A673 (cell line): ENCODE data around the gene USP48.

Experiments
- CTCF ChIP-seq: fragments of 300-800, 200-600 bp; sonication (generic); conservative IDR thresholded peaks from 2 replicates; pipeline ENCODE4 v1.5.1; 2017; ENCODE audit warnings: low read depth, mild to moderate bottlenecking, antibody characterized with exemption, low read length, moderate library complexity, mixed read lengths
- EZH2 ChIP-seq: fragments of 200-600 bp; sonication (generic); IDR thresholded peaks from 2 replicates; pipeline ENCODE4 v1.6.1; 2017; ENCODE audit warnings: borderline replicate concordance, low read depth, mild to moderate bottlenecking, mixed read lengths, antibody characterized with exemption, low read length; ENCODE audit not compliant: poor library complexity, severe bottlenecking

- TF ChIP-seq CTCF: no peak
- no peak for TF ChIP-seq EZH2
These were observed 6.9 kb downstream of the USP48 start for GRCh38 chr1:21775985-21776562.
